Tibial nerve (tissue), 3 donors: ENCODE measurements around the gene SIT1.

Experiments used
- CTCF ChIP-seq, 5 experiments: fragments of 200-600 bp in 3 of 5; fragments of 450-650 bp in 2 of 5; sonication (generic) in 3 of 5; IDR thresholded peaks; one replicate each; pipeline ENCODE4 v1.5.1; 2016 to 2019; ENCODE audit warnings: antibody characterized with exemption in 5 of 5, mild to moderate bottlenecking in 3 of 5, moderate library complexity in 2 of 5
- POLR2A ChIP-seq, 2 donors: fragments of 450-650 bp; IDR thresholded peaks; one replicate each; pipeline ENCODE4 v1.6.1; 2017; ENCODE audit warnings: antibody characterized with exemption in 2 of 2, mild to moderate bottlenecking in 2 of 2, moderate library complexity in 2 of 2

GRCh38 chr9:35666549-35666948, 15.8 kb upstream of the SIT1 start:
- TF ChIP-seq CTCF (IDR thresholded peaks at IDR 0.05) (no peak), POLR2A (IDR thresholded peaks at IDR 0.05) (no peak)
